ENCODE measurements around the gene EXOC3L1.

The EXOC3L1 gene

DNA sequence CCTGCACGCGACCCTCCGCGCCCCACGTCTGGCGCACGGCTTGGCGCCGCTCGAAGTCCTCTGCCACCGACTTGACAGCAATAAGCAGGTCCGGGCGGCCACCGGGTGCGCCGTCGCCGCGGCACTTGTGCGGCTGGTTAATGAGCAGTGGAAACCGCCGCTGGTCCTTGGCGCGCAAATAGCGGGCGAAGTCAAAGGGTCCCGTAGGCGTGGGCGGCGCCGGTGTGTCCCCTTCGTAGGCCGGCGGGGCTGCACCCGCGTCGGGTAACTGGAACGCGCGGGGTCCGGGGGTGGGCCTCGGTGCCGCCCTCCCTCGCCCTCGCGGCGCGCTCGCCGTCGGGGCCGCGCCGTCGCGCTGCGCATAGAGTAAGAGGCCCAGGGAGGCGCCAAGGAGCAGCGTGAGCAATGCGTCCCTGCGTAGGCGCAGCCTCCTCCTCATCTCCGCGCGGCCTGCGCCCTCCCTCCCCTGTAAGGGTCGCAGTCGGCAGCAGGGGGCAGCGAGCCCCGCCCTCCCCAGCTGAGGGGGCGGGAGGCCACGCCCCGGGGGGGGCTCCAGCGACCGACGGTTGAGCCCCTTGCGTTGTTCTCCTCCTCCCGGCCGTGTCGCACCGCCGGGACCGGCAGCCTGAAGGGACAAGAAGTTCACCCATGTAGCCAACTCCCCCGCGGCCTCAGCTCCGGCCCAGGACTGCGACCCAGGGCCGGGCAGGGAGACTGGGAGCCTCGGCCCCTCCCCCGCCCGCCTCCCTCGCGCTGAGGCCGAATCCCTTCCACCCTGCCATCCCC is 39.7 kb downstream of the EXOC3L1 start:
- peak in 1 of 2 donors; percentile 28 for DNase-seq (ENCODE audit: low read depth in 1 of 2, low spot score in 1 of 2)

DNA sequence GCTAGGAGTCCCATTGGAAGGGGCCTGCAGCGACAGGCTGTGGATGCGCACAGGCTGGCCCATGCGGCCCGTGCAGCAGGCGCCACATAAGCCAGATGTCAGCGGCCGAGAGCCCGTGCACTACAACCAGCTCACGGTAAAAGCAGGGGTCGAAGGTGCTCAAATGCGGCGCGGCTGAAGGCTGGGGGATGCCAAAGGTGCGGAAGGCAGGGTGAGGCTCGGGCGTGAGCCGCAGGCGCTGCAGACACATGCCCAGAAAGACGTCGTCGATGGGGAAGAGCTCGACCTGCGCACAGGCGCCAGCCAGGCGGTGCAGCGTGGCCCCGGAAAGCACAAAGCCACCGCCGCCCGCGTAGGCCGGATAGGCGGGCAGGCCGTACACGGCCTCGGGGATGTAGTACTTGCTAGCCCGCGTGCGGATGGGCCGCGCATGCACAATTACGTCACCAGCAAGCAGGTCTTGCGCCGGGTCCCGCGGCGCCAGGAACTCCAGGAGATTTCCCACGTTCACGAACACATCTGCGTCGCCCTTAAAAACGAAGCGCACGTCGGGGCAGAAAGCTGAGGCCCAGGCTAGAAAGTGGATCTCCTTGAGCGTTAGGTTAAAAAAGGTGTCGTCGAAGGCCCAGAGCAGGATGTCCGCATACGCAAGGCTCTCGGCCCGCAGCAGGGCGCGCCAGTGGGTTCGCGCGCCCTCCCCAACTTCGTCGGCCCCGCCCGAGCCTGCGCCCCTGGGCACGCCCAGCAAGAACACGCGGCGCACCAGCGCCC is 40.5 kb downstream of the EXOC3L1 start:
- DNase-seq (ENCODE audit: low read depth in 1 of 2, low spot score in 1 of 2): no peak

DNA sequence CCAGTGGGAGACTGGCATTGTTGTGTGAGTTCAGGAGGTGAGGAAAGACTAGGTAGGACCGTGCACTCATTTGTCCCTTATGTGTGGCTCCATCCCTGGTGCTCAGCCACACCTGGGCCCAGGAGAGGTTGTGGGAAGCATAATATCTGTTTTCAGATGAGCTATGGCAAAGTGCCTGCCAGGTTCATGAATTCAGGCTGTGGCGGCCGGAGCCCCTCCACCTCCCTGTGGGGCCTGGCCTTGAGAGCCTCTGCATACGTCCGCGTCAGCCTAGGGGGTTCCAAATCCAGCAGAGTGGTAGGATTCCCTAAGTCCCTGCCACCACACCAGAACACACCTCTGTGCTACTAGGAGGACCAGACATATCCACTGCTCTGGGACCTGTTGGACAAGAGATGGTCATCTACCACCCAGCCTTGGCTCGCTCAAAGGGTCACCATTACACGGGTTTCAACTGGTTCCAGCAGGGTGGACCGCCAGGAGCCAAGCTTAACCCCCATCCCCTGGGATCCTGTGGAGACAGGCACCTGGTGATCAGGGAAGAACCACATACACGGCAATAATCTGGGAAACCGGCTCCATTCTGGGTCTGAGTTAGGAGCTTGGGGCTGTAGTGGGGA is 41.2 kb downstream of the EXOC3L1 start:
- DNase-seq (ENCODE audit: low read depth in 1 of 2, low spot score in 1 of 2): no peak

DNA sequence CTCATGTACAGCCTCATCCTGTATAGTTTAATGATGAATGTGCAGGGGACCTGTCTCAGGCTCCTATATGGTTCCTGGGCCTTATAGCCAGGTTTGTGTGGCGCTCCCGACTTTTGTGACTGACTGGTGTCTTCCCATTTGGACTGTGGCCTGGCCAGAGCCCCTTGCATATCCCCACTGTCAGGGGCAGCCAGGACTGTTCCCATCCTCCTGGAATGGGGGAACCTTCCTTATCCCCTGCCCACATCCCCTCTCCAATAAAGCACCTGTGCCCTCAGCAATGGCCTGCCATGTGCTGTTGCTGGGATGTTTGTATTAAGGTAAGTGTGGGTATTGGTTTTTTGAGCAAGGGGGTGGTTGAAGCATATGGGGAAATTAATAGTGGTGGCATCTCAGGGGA is 41.7 kb downstream of the EXOC3L1 start:
- DNase-seq (ENCODE audit: low read depth in 1 of 2, low spot score in 1 of 2): no peak

DNA sequence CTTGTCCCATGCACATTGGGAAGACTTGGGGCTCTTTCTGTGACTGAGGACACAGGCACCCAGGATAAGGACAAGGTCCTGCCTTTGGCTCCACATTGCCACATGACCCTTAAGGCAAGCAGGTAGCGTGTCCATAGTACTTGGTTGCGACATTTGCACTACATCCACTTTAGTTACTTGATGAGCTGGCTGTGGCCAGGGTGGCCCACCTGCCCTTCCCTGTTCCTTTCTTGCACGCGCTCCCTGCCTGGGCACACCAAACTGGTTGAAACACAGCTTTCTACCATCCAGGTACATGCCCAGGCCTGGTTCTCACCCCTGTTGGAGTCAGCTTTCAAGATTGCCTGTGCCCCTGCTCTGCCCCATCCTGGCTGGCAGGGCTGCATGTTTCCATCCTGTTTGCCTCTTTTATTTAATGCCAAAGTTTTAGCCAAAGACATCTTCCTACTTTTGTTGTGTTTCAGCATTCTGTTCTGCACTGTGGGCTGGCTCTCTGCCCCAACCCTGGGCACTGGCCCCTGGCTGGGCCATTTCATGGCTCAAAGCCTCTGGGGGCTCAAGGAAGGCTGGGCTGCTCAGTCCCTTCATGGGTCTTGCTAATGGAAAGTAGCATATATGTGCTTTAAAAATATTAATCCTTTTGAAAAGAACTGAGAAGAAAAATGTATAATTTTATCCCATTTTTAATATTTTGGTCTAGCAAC is 42.3 kb downstream of the EXOC3L1 start:
- DNase-seq (ENCODE audit: low read depth in 1 of 2, low spot score in 1 of 2): no peak

DNA sequence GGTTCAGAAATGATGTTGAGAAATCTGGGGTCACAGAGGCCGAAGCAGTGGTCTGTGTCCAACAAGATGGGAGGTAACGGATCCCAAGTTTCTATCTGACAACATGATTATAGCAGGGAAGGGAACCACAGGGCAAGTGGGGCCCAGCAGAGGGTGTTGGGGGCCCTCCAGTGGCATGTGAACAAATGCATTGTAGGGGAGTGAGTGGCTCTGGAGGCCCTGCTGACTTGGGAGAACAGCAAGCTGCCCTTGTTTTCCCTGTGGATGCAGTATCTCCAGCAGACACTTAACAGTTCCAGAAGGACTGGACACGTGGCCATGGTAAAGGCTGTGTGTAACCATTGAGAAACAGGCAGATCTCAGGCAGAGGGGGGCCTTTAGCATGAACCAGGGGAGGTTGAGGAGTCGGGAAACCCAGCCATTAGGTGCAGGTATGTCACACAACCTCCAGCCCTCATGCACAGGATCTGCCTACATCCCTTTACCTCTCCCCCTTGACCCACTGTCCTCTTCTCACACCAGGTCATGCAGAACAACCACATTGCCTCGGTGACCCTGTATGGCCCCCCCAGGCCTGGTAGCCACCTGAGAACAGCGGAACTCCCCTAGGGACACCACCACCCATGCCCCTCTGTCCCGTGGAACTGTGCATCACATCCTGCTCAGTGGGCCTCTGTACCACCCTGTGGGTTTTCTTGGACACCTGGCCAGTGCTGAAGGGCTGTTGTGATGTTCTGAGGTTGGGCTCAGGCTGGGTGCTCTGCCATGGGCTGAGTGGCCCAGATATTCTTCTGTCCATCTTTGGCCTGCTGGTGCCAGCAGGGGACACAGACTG is 43.2 kb downstream of the EXOC3L1 start:
- no peak for DNase-seq (ENCODE audit: low read depth in 1 of 2, low spot score in 1 of 2)

DNA sequence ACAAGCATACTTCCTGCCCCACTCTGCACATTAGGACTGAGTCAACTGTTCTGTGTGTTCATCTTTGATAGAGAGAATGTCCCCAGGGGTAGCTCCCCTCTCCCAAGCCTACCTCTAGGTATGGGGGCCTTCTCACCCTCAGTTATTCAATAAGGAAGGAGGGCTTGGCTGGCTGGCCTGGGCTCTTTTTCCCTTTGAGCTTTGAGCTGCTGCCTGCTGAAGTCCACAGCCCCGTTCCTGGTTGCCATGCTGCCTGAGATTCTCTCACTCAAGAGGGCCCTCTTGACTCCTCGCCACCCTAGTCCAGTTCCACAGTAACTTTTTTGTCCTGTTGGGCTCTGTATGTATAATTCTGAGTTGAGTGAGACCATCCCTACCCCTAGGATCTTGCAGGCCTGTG is 44.2 kb downstream of the EXOC3L1 start:
- no peak for DNase-seq (ENCODE audit: low read depth in 1 of 2, low spot score in 1 of 2)

DNA sequence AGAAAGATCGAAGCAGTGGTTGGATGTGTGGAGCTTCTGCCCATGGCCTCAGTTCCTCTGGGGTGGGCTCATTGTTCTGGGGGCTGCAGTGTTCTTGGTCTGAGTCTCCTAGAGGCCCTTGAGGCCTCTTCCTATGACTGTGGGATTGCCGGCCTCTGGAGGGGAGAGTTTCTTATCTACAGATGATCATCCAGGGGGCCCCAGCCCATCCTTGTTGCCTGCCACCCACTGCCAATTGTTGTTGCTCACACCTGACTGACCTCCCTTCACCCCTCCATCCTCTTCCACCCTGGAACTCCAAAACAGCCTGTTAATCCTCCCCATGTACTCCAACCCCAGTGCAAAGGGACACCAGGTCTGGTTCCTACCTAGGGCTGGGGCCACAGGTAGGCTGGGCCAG is 45.0 kb downstream of the EXOC3L1 start:
- DNase-seq (ENCODE audit: low read depth in 1 of 2, low spot score in 1 of 2): no peak

DNA sequence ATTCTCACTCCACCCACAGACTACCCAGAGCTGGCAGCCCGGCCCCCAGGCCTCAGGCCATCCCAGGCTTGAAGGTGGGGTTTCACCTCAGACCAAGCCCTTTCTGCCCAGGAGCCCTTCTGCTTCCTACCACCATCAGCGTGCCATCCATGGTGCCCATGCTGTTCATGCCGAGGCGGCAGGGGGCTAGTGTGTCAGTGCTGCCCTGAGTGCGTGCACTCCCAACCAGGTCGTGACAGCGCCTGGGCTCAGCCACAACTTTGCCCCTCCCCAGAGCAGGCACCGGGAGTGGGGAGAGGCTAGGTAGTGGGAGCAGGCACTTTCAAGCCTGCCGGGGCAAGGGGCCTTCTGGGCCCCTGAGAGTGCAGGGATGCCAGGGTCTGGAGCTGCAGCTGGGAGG is 47.6 kb downstream of the EXOC3L1 start:
- no peak for DNase-seq (ENCODE audit: low read depth in 1 of 2, low spot score in 1 of 2)

DNA sequence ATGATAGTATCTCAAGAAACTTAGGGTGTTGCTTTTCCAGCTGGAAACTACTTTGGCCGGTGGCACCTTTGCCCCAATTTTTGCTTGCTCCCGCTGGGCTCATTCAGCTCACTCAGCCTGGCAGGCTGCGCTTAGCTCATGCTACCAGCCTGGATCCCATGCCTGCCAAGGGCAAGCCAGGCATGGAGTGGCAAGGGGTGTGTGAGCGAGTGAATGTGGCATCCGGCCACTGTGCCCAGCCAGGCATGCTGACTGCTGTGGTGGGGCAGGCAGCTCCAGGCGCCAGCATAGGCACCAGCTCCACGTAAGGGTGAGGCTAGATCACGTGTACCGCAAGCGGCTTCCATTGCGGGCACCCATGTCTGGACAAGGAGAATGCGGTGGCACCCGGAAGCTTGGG is 48.5 kb downstream of the EXOC3L1 start:
- DNase-seq (ENCODE audit: low read depth in 1 of 2, low spot score in 1 of 2): no peak

DNA sequence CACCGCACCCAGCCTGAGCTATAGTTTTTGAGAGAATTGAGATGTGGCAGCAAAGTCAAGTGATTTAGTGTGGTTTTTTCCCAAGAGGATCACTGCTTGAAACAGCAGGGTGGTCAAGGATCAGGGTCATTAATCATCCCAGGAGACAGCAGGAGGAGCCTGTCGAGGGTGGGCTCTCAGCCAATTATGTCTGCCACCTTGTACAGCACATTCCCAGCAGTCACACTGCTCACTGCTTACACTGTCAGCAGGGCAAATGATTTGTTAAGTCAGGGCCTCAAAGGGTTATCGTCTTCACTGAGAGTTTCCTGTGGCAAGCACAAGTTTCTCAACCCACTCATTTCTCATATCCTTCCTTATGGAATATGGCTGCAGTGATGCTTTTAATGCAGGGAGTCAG is 52.3 kb downstream of the EXOC3L1 start:
- DNase-seq (ENCODE audit: low read depth in 1 of 2, low spot score in 1 of 2): no peak
